Lower lobe of right lung (tissue), 2 donors: ENCODE measurements around the gene CDK1. TPM values are rescaled to one million over a fixed set of nuclear protein-coding genes. Genes with fewer than 3 reads are reported as not detected.

Source experiments
- ATAC-seq, 2 donors: fragments of 200-7000 bp; cut with Tn5 transposase; one replicate each; pipeline ENCODE4 v1.9.1; 2020 to 2022; ENCODE audit warnings: mild to moderate bottlenecking in 2 of 2, moderate library complexity in 2 of 2
- DNase-seq: peaks from one replicate; pipeline ENCODE4 v3.0.0-alpha.2; 2020
- H3K27ac ChIP-seq: fragments of 200-600 bp; one replicate; pipeline ENCODE4 v1.8.0; 2022
- H3K27me3 ChIP-seq: fragments of 200-600 bp; one replicate; pipeline ENCODE4 v1.8.0; 2022; ENCODE audit warnings: low read depth
- H3K36me3 ChIP-seq: fragments of 200-600 bp; one replicate; pipeline ENCODE4 v1.8.0; 2022; ENCODE audit warnings: mild to moderate bottlenecking
- H3K4me1 ChIP-seq: fragments of 200-600 bp; one replicate; pipeline ENCODE4 v1.8.0; 2022
- H3K4me3 ChIP-seq: fragments of 200-600 bp; one replicate; pipeline ENCODE4 v1.8.0; 2022; ENCODE audit warnings: mild to moderate bottlenecking
- H3K9me3 ChIP-seq: fragments of 200-600 bp; one replicate; pipeline ENCODE4 v1.8.0; 2022
- intact Hi-C: fragments of 100-400 bp; cut with DNase I; formaldehyde crosslinking; loops from one replicate; pipeline ENCODE4 v1.11.0; 2022
- total RNA-seq: library from RNA; stranded (reverse); fragmentation: NEBNext Ultra II Directional; extraction: Animal tissue kit (Norgen Biotek cat#: 25700); gene quantifications from one replicate; pipeline ENCODE4 v1.2.1, GENCODE V29; 2021
- TF ChIP-seq, protein P1 (sequence below): fragments of 200-600 bp; IDR thresholded peaks from one replicate; pipeline ENCODE4 v1.8.0; 2022; ENCODE audit warnings: antibody characterized with exemption, mild to moderate bottlenecking
- donor health status: DM: no; HTN: yes; CAD: no; lungs with severe emphysema.

Gene CDK1
- total RNA-seq, 1 donor from 2014 or later: 4.3 TPM

- Histone ChIP-seq H3K9me3 (no peaks in the 10 kb centered on the region), H3K4me3 (peak overlapping the region; percentile 67), H3K36me3 (no peaks in the 10 kb centered on the region), H3K27me3 (peaks cover 5% of the 10 kb centered on the region), H3K4me1 (peaks cover 8% of the 10 kb centered on the region), H3K27ac (peak overlapping the region; percentile 80)
- TF ChIP-seq, protein P1, sequence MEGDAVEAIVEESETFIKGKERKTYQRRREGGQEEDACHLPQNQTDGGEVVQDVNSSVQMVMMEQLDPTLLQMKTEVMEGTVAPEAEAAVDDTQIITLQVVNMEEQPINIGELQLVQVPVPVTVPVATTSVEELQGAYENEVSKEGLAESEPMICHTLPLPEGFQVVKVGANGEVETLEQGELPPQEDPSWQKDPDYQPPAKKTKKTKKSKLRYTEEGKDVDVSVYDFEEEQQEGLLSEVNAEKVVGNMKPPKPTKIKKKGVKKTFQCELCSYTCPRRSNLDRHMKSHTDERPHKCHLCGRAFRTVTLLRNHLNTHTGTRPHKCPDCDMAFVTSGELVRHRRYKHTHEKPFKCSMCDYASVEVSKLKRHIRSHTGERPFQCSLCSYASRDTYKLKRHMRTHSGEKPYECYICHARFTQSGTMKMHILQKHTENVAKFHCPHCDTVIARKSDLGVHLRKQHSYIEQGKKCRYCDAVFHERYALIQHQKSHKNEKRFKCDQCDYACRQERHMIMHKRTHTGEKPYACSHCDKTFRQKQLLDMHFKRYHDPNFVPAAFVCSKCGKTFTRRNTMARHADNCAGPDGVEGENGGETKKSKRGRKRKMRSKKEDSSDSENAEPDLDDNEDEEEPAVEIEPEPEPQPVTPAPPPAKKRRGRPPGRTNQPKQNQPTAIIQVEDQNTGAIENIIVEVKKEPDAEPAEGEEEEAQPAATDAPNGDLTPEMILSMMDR: peak; percentile 3
- DNase-seq (no peak), ATAC-seq (peak; percentile 97)
- intact Hi-C loops: no loop called here
Measured at GRCh38 chr10:60733517-60733822, 44.8 kb upstream of the CDK1 start.

DNA sequence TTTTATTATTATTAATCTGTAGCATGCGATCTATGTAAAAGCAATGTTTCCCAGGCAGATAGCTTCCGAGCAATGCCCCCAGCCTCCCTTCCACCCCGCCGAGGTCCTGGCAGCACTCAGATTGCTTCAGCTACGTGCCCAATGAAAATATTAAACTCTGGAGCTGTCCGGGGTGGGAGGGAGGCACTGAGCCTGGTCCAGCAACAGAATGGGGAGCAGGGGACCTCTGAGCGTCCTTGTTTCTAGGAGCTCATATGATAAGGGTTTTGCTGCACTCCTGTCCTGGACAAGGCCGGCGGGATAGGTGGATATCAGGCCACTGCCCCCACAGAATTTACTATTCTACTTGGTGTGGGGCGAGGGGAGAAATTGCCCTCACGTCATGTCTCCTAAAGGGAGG, 44.5 kb upstream of the CDK1 start:
- peak; percentile 46 for DNase-seq
- peak; percentile 42 to 52 for ATAC-seq
- Histone ChIP-seq H3K27me3 (peaks cover 5% of the 10 kb centered on the region), H3K9me3 (no peaks in the 10 kb centered on the region), H3K27ac (peak overlapping the region; percentile 80), H3K4me3 (peak overlapping the region; percentile 67), H3K36me3 (no peaks in the 10 kb centered on the region), H3K4me1 (peaks cover 8% of the 10 kb centered on the region)
- intact Hi-C loops: no loop called here
- TF ChIP-seq, protein P1: no peak

GRCh38 chr10:60734226-60734625, 44.1 kb upstream of the CDK1 start:
- H3K36me3 ChIP-seq: no peaks in the 10 kb centered on the region
- no peaks in the 10 kb centered on the region for H3K9me3 ChIP-seq
- peak overlapping the region; percentile 67 for H3K4me3 ChIP-seq
- H3K4me1 ChIP-seq: peaks cover 8% of the 10 kb centered on the region
- TF ChIP-seq, protein P1: no peak
- H3K27ac ChIP-seq: peak overlapping the region; percentile 80
- H3K27me3 ChIP-seq: peaks cover 5% of the 10 kb centered on the region
- DNase-seq (no peak), ATAC-seq (no peak)
- intact Hi-C loops: no loop called here

DNA sequence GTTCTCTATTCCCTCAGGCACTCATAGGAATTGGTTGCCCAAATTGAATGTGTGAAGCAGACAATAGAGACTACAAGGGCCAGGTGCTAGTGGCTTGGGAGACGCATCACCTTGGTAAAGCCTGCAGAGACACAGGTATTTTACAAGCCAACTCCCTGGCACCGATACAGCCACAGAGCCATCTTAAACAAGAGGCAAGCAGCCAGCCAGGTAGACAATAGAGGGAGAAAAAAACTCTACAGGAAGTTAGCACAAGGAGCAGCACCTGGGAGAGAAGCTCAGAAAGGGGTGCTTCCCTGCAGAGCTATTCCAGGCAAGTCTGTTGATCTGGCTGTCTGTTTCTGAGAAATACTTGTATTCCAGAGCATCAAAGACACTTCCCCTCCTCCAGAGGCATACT, 43.0 kb upstream of the CDK1 start:
- Histone ChIP-seq H3K4me3 (no peak overlapping the region), H3K27me3 (peaks cover 5% of the 10 kb centered on the region), H3K4me1 (peaks cover 8% of the 10 kb centered on the region), H3K27ac (no peak overlapping the region), H3K36me3 (no peaks in the 10 kb centered on the region), H3K9me3 (no peaks in the 10 kb centered on the region)
- DNase-seq (no peak), ATAC-seq (no peak)
- intact Hi-C loops: no loop called here
- TF ChIP-seq, protein P1: no peak

DNA sequence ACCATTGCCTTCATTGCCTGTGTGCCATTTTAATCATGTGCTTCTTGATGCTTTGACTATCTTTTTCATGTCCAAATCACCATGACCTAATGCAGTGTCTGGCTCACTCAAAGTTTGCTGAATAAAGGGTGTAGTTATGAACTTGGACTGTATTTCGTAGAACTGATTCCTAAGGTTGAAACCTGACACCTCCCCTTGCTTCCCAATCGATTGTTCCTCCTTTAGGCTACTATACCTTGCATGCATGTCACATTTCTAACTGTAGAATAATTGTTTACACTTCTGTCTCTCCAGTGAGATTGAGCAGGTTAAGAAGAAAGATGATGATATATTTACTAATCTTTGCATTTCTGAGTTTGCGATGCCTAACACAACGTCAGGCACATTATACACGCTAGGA, 41.0 kb upstream of the CDK1 start:
- no peak for DNase-seq
- intact Hi-C loops: no loop called here
- H3K4me3 ChIP-seq: no peak overlapping the region
- H3K27ac ChIP-seq: no peak overlapping the region
- no peaks in the 10 kb centered on the region for H3K36me3 ChIP-seq
- no peak for ATAC-seq
- peaks cover 5% of the 10 kb centered on the region for H3K27me3 ChIP-seq
- H3K9me3 ChIP-seq: no peaks in the 10 kb centered on the region
- TF ChIP-seq, protein P1: no peak
- peaks cover 8% of the 10 kb centered on the region for H3K4me1 ChIP-seq

GRCh38 chr10:60739558-60739957, 38.7 kb upstream of the CDK1 start:
- Histone ChIP-seq H3K27me3 (no peaks in the 10 kb centered on the region), H3K4me3 (no peak overlapping the region), H3K36me3 (no peaks in the 10 kb centered on the region), H3K27ac (no peak overlapping the region), H3K4me1 (no peaks in the 10 kb centered on the region), H3K9me3 (no peaks in the 10 kb centered on the region)
- intact Hi-C loops: no loop called here
- DNase-seq (no peak), ATAC-seq (no peak)
- TF ChIP-seq, protein P1: no peak
